ENCODE results near the gene RHOT2. TPM values are rescaled to one million over a fixed set of nuclear protein-coding genes. Genes with fewer than 3 reads are reported as not detected.

The RHOT2 gene
- total RNA-seq, 4 donors from 2014 or later: 50.2 to 64.0 (median 55.0) TPM

- Histone ChIP-seq H3K4me1 (peaks cover 0 to 18% (median 9%) of the 10 kb centered on the region in 3 donors), H3K27ac (no peak overlapping the region), H3K27me3 (no peaks in the 10 kb centered on the region), H3K4me3 (no peak overlapping the region), H3K9me3 (no peaks in the 10 kb centered on the region), H3K36me3 (peaks cover 0 to 70% of the 10 kb centered on the region in 2 donors)
- ATAC-seq: no peak
- TF ChIP-seq POLR2A (IDR thresholded peaks at IDR 0.05) (no peak), CTCF (IDR thresholded peaks at IDR 0.05) (no peak), EP300 (IDR thresholded peaks at IDR 0.05) (no peak), POLR2AphosphoS5 (IDR thresholded peaks at IDR 0.05) (no peak)
- WGBS, 2 donors (ENCODE audit: low coverage in 1 of 2): 88 to 90% methylated on average over 6 to 10 of the region's 12 CpGs
Observed at GRCh38 chr16:654034-654433, 13.9 kb upstream of the RHOT2 start.

GRCh38 chr16:657487-657886, 10.4 kb upstream of the RHOT2 start:
- no peak for ATAC-seq
- WGBS, 2 donors (ENCODE audit: low coverage in 1 of 2): no CpG with 5 or more reads among the region's 22 CpGs

GRCh38 chr16:658679-659571, 9.0 kb upstream of the RHOT2 start:
- Histone ChIP-seq H3K36me3 (peaks cover 0 to 45% of the 10 kb centered on the region in 2 donors), H3K4me3 (no peak overlapping the region), H3K9me3 (no peaks in the 10 kb centered on the region), H3K27ac (peak overlapping the region in 1 of 4 donors; percentile 83), H3K4me1 (peaks cover 0 to 24% (median 12%) of the 10 kb centered on the region in 3 donors), H3K27me3 (no peaks in the 10 kb centered on the region)
- ATAC-seq: no peak
- TF ChIP-seq POLR2AphosphoS5 (IDR thresholded peaks at IDR 0.05) (no peak), POLR2A (IDR thresholded peaks at IDR 0.05) (no peak), CTCF (IDR thresholded peaks at IDR 0.05) (no peak), EP300 (IDR thresholded peaks at IDR 0.05) (no peak)
- no CpG with 5 or more reads among the region's 35 CpGs for WGBS, 2 donors (ENCODE audit: low coverage in 1 of 2)

More at GRCh38 chr16:657487-657886, 10.4 kb upstream of the RHOT2 start:
- H3K36me3 ChIP-seq: peaks cover 0 to 57% of the 10 kb centered on the region in 2 donors
- H3K9me3 ChIP-seq: no peaks in the 10 kb centered on the region
- peaks cover 0 to 24% (median 12%) of the 10 kb centered on the region in 3 donors for H3K4me1 ChIP-seq
- no peaks in the 10 kb centered on the region for H3K27me3 ChIP-seq
- no peak for TF ChIP-seq POLR2A (IDR thresholded peaks at IDR 0.05)
- H3K4me3 ChIP-seq: no peak overlapping the region
- H3K27ac ChIP-seq: no peak overlapping the region

- H3K4me3 ChIP-seq: no peak overlapping the region
- peaks cover 0 to 43% of the 10 kb centered on the region in 2 donors for H3K36me3 ChIP-seq
- peaks cover 0 to 24% (median 12%) of the 10 kb centered on the region in 3 donors for H3K4me1 ChIP-seq
- no peaks in the 10 kb centered on the region for H3K9me3 ChIP-seq
- ATAC-seq: no peak
- WGBS, 2 donors (ENCODE audit: low coverage in 1 of 2): 70% methylated on average over 2 of the region's 20 CpGs; no CpG with 5 or more reads in 1 of the 2 donors
- TF ChIP-seq EP300 (IDR thresholded peaks at IDR 0.05) (no peak), CTCF (IDR thresholded peaks at IDR 0.05) (no peak), POLR2AphosphoS5 (IDR thresholded peaks at IDR 0.05) (no peak), POLR2A (IDR thresholded peaks at IDR 0.05) (no peak)
- H3K27ac ChIP-seq: peak overlapping the region in 3 of 4 donors; percentile 83 to 91 (median 84)
- no peaks in the 10 kb centered on the region for H3K27me3 ChIP-seq
Observed at GRCh38 chr16:659618-660017, 8.3 kb upstream of the RHOT2 start.

GRCh38 chr16:660132-660458, 7.8 kb upstream of the RHOT2 start:
- Histone ChIP-seq H3K4me1 (peaks cover 0 to 24% (median 12%) of the 10 kb centered on the region in 3 donors), H3K4me3 (peak overlapping the region in 1 of 2 donors; percentile 43), H3K9me3 (no peaks in the 10 kb centered on the region), H3K27ac (peak overlapping the region; percentile 31 to 91 (median 84)), H3K27me3 (no peaks in the 10 kb centered on the region), H3K36me3 (peaks cover 0 to 39% of the 10 kb centered on the region in 2 donors)
- no CpG with 5 or more reads among the region's 6 CpGs for WGBS, 2 donors (ENCODE audit: low coverage in 1 of 2)
- no peak for ATAC-seq
- no peak for TF ChIP-seq EP300 (IDR thresholded peaks at IDR 0.05)
- no peak for TF ChIP-seq POLR2AphosphoS5 (IDR thresholded peaks at IDR 0.05)
- no peak for TF ChIP-seq CTCF (IDR thresholded peaks at IDR 0.05)
- no peak for TF ChIP-seq POLR2A (IDR thresholded peaks at IDR 0.05)
